HCT116 (cell line): ENCODE data around the gene PARVB.

Experiments used
- CBX3 ChIP-seq: IDR thresholded peaks from 2 replicates; pipeline ENCODE4 v1.6.1; 2012; ENCODE audit warnings: low read depth
- CTCF ChIP-seq, 3 experiments: fragments of 200-600 bp in 1 of 3; sonication (generic) in 1 of 3; IDR thresholded peaks in 2 of 3; conservative IDR thresholded peaks in 1 of 3; 2 replicates each; pipeline ENCODE4 v1.5.1; 2012 to 2017; ENCODE audit warnings: low read depth in 2 of 3, low read length in 2 of 3, antibody characterized with exemption in 1 of 3, borderline replicate concordance in 1 of 3, control low read depth in 1 of 3, mild to moderate bottlenecking in 1 of 3, mixed read lengths in 1 of 3, mixed run types in 1 of 3, moderate library complexity in 1 of 3; ENCODE audit not compliant: insufficient read depth in 1 of 3
- EZH2 ChIP-seq: fragments of 200-600 bp; sonication (generic); IDR thresholded peaks from 2 replicates; pipeline ENCODE4 v1.6.1; 2017; ENCODE audit warnings: antibody characterized with exemption, mixed run types
- JUND ChIP-seq: IDR thresholded peaks from 2 replicates; pipeline ENCODE4 v1.6.1; 2012
- MAX ChIP-seq: IDR thresholded peaks from 2 replicates; pipeline ENCODE4 v1.6.1; 2012
- POLR2A ChIP-seq: IDR thresholded peaks from 2 replicates; pipeline ENCODE4 v1.7.0; 2011; ENCODE audit warnings: borderline replicate concordance; ENCODE audit not compliant: insufficient read depth, insufficient read length; ENCODE audit errors: extremely low read depth
- POLR2AphosphoS5 ChIP-seq: IDR thresholded peaks from 2 replicates; pipeline ENCODE4 v1.6.1; 2011; ENCODE audit warnings: mild to moderate bottlenecking, low read depth, low read length, moderate library complexity
- RAD21 ChIP-seq: IDR thresholded peaks from 2 replicates; pipeline ENCODE4 v1.6.1; 2012; ENCODE audit warnings: low read depth, mild to moderate bottlenecking
- REST ChIP-seq: IDR thresholded peaks from 2 replicates; pipeline ENCODE4 v1.6.1; 2012; ENCODE audit warnings: low read depth
- YY1 ChIP-seq: IDR thresholded peaks from 2 replicates; pipeline ENCODE4 v1.6.1; 2011; ENCODE audit warnings: low read length, low read depth, moderate library complexity, mild to moderate bottlenecking; ENCODE audit not compliant: insufficient replicate concordance; ENCODE audit errors: extremely low read depth
- ZFX ChIP-seq: fragments of 450-650 bp; IDR thresholded peaks from 2 replicates; pipeline ENCODE4 v1.6.1; 2017
- ZNF274 ChIP-seq: fragments of 200-500 bp; sonication (Bioruptor generic); IDR thresholded peaks from 2 replicates; pipeline ENCODE4 v1.6.1; 2014; ENCODE audit warnings: mild to moderate bottlenecking, low read depth, low read length, inconsistent platforms
- TF ChIP-seq, protein P1 (sequence below): IDR thresholded peaks from 2 replicates; pipeline ENCODE4 v1.6.1; 2011; ENCODE audit warnings: mild to moderate bottlenecking, low read length, moderate library complexity; ENCODE audit not compliant: insufficient replicate concordance; ENCODE audit errors: extremely low read depth

GRCh38 chr22:44220727-44221680 lies 196.9 kb downstream of the PARVB start:
- TF ChIP-seq POLR2A, result no peak
- no peak for TF ChIP-seq CTCF (IDR thresholded peaks at IDR 0.05 in 2 of 3, conservative IDR thresholded peaks at IDR 0.05 in 1 of 3; ENCODE audit: borderline replicate concordance in 1 of 3, insufficient read depth in 1 of 3, low read depth in 2 of 3, low read length in 2 of 3)
- no peak for TF ChIP-seq REST
- no peak for TF ChIP-seq JUND
- TF ChIP-seq ZFX, result no peak
- TF ChIP-seq, protein P1, sequence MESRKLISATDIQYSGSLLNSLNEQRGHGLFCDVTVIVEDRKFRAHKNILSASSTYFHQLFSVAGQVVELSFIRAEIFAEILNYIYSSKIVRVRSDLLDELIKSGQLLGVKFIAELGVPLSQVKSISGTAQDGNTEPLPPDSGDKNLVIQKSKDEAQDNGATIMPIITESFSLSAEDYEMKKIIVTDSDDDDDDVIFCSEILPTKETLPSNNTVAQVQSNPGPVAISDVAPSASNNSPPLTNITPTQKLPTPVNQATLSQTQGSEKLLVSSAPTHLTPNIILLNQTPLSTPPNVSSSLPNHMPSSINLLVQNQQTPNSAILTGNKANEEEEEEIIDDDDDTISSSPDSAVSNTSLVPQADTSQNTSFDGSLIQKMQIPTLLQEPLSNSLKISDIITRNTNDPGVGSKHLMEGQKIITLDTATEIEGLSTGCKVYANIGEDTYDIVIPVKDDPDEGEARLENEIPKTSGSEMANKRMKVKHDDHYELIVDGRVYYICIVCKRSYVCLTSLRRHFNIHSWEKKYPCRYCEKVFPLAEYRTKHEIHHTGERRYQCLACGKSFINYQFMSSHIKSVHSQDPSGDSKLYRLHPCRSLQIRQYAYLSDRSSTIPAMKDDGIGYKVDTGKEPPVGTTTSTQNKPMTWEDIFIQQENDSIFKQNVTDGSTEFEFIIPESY, result no peak
- no peak for TF ChIP-seq MAX
- TF ChIP-seq YY1, result no peak
- no peak for TF ChIP-seq EZH2
- TF ChIP-seq RAD21, result no peak
- TF ChIP-seq POLR2AphosphoS5, result no peak
- TF ChIP-seq CBX3, result no peak
- TF ChIP-seq ZNF274, result no peak
